ENCODE results near the gene MRPL10.

GRCh38 chr17:47855737-47856136, 24.4 kb upstream of the MRPL10 start:
- TF ChIP-seq CTCF (conservative IDR thresholded peaks at IDR 0.05) = no peak
- no peak for TF ChIP-seq EZH2 (IDR thresholded peaks at IDR 0.05; ENCODE audit: low read depth)

Data from PC-9 (cell line).